ENCODE measurements around the gene SHISA9.
"Not testable (repeated sequence)": the region's sequence is repeated elsewhere in the genome, so short reads cannot be mapped to it uniquely, and the experiment has no call there.

SHISA9 gene

GRCh38 chr16:12904329-12904671, 2.9 kb downstream of the SHISA9 start:
- TF ChIP-seq SUZ12 (IDR thresholded peaks at IDR 0.05; ENCODE audit: extremely low read depth, insufficient read depth, insufficient read length) = no peak
- TF ChIP-seq ZNF274 (IDR thresholded peaks at IDR 0.05; ENCODE audit: low read depth, low read length) = no peak
- no peak for TF ChIP-seq YY1 (IDR thresholded peaks at IDR 0.05; ENCODE audit: insufficient read depth, insufficient read length)
- H3K4me1 ChIP-seq (ENCODE audit: insufficient read depth, insufficient read length) = no peaks in the 10 kb centered on the region
- H3K9me3 ChIP-seq (ENCODE audit: insufficient read depth, low read length) = no peaks in the 10 kb centered on the region
- peaks cover 27% of the 10 kb centered on the region for H3K27me3 ChIP-seq (ENCODE audit: insufficient read depth, insufficient read length)
- no peak for DNase-seq (ENCODE audit: low read depth, low spot score)
- H3K4me3 ChIP-seq (ENCODE audit: insufficient read length, low read depth) = peak overlapping the region; percentile 86
- peaks cover 36% of the 10 kb centered on the region for H3K36me3 ChIP-seq (ENCODE audit: insufficient read depth, insufficient read length, low read length)
- peak overlapping the region; percentile 84 for H3K9ac ChIP-seq (ENCODE audit: insufficient read length, low read depth)

DNA sequence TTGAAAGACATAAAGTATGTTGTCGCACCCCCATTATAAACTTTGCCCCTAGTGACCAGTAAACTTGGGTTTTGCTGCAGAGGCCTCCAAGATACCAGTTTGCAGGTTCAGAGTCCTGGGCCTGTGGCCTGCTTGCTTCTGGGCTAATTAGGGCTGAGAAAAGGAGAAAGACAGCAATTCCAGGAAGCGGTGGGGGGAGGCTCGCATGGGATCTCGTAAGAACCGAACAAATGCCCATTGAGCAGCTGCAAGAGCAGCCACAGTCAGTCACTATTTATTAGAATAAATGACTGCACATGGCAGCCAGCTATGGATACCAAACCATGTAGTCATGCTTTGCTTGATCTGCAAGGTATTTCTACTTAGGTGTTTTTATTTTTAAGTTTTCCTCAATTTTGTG, 4.9 kb downstream of the SHISA9 start:
- Histone ChIP-seq H3K36me3 (ENCODE audit: insufficient read depth, insufficient read length, low read length) (peaks cover 53% of the 10 kb centered on the region), H3K27me3 (ENCODE audit: insufficient read depth, insufficient read length) (peaks cover 10% of the 10 kb centered on the region), H3K9ac (ENCODE audit: insufficient read length, low read depth) (no peak overlapping the region), H3K9me3 (ENCODE audit: insufficient read depth, low read length) (no peaks in the 10 kb centered on the region), H3K4me3 (ENCODE audit: insufficient read length, low read depth) (no peak overlapping the region), H3K4me1 (ENCODE audit: insufficient read depth, insufficient read length) (no peaks in the 10 kb centered on the region)
- no peak for DNase-seq (ENCODE audit: low read depth, low spot score)
- TF ChIP-seq SUZ12 (IDR thresholded peaks at IDR 0.05; ENCODE audit: extremely low read depth, insufficient read depth, insufficient read length) = no peak
- TF ChIP-seq YY1 (IDR thresholded peaks at IDR 0.05; ENCODE audit: insufficient read depth, insufficient read length) = no peak
- TF ChIP-seq ZNF274 (IDR thresholded peaks at IDR 0.05; ENCODE audit: low read depth, low read length) = no peak

GRCh38 chr16:12906765-12907516, 5.5 kb downstream of the SHISA9 start:
- no peak for TF ChIP-seq SUZ12 (IDR thresholded peaks at IDR 0.05; ENCODE audit: extremely low read depth, insufficient read depth, insufficient read length)
- TF ChIP-seq ZNF274 (IDR thresholded peaks at IDR 0.05; ENCODE audit: low read depth, low read length) = no peak
- no peak for TF ChIP-seq YY1 (IDR thresholded peaks at IDR 0.05; ENCODE audit: insufficient read depth, insufficient read length)

DNA sequence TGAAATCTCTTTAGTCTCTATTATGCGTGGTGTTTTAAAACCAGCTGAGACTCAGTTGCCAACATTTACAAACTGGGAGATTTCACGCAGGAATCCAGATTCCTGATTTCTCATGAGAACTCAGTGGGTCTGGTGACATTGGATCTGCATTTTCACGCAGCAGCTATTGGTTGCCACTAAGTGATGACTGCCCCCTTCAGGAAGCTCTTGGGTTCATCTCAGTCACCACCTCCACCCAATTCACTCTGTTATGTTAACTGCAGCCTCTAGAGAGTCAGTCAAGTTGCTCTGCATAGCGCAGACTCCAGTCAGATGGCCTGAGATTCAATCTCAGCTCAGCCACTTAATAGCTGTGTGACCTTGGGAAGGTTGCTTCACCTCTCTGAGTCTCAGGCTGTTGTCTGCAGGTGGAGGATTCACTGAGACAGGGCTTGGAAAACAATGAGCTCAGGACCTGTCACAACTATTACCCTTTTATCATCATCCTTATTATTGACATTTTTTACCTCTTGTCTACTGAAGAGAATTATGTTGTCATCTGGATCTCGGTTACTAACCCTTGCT, 6.4 kb downstream of the SHISA9 start:
- no peaks in the 10 kb centered on the region for H3K9me3 ChIP-seq (ENCODE audit: insufficient read depth, low read length)
- H3K27me3 ChIP-seq (ENCODE audit: insufficient read depth, insufficient read length) = peaks cover 1% of the 10 kb centered on the region
- DNase-seq (ENCODE audit: low read depth, low spot score) = no peak
- H3K36me3 ChIP-seq (ENCODE audit: insufficient read depth, insufficient read length, low read length) = peaks cover 53% of the 10 kb centered on the region
- no peaks in the 10 kb centered on the region for H3K4me1 ChIP-seq (ENCODE audit: insufficient read depth, insufficient read length)
- TF ChIP-seq SUZ12 (IDR thresholded peaks at IDR 0.05; ENCODE audit: extremely low read depth, insufficient read depth, insufficient read length) (no peak), ZNF274 (IDR thresholded peaks at IDR 0.05; ENCODE audit: low read depth, low read length) (no peak), YY1 (IDR thresholded peaks at IDR 0.05; ENCODE audit: insufficient read depth, insufficient read length) (no peak)
- H3K9ac ChIP-seq (ENCODE audit: insufficient read length, low read depth) = no peak overlapping the region
- H3K4me3 ChIP-seq (ENCODE audit: insufficient read length, low read depth) = no peak overlapping the region

More at GRCh38 chr16:12906765-12907516, 5.5 kb downstream of the SHISA9 start:
- Histone ChIP-seq H3K9me3 (ENCODE audit: insufficient read depth, low read length) (no peaks in the 10 kb centered on the region), H3K36me3 (ENCODE audit: insufficient read depth, insufficient read length, low read length) (peaks cover 53% of the 10 kb centered on the region), H3K9ac (ENCODE audit: insufficient read length, low read depth) (no peak overlapping the region), H3K4me3 (ENCODE audit: insufficient read length, low read depth) (no peak overlapping the region), H3K4me1 (ENCODE audit: insufficient read depth, insufficient read length) (no peaks in the 10 kb centered on the region), H3K27me3 (ENCODE audit: insufficient read depth, insufficient read length) (peaks cover 9% of the 10 kb centered on the region)
- no peak for DNase-seq (ENCODE audit: low read depth, low spot score)

DNA sequence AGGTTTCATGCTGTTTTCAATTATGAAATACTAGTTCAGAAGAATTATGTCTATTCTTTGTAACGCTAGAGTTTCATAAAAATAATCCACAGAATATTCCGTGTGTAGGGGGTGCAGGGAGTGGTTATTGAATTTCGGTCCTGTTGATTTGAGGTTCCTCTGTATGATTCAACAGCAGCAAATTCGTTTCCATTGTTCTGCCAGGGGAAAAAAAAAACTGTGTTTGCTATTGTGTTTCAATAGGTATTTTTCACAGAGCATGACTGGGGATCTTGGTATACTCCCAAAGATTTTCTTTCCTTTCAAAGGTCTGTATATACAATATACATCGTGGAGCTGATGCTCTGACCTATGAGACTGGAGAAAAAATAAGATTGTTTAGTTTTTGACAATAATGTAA, 15.8 kb downstream of the SHISA9 start:
- DNase-seq (ENCODE audit: low read depth, low spot score) = no peak
- 0 out of 2 replicates have a peak, but pooled peaks cover 4% of the 10 kb centered on the region for H3K9me3 ChIP-seq (ENCODE audit: insufficient read depth, low read length)
- no peaks in the 10 kb centered on the region for H3K4me1 ChIP-seq (ENCODE audit: insufficient read depth, insufficient read length)
- H3K27me3 ChIP-seq (ENCODE audit: insufficient read depth, insufficient read length) = no peaks in the 10 kb centered on the region
- no peak for TF ChIP-seq YY1 (IDR thresholded peaks at IDR 0.05; ENCODE audit: insufficient read depth, insufficient read length)
- no peak for TF ChIP-seq ZNF274 (IDR thresholded peaks at IDR 0.05; ENCODE audit: low read depth, low read length)
- TF ChIP-seq SUZ12 (IDR thresholded peaks at IDR 0.05; ENCODE audit: extremely low read depth, insufficient read depth, insufficient read length) = no peak
- H3K9ac ChIP-seq (ENCODE audit: insufficient read length, low read depth) = no peak overlapping the region
- H3K36me3 ChIP-seq (ENCODE audit: insufficient read depth, insufficient read length, low read length) = peaks cover 14% of the 10 kb centered on the region
- no peak overlapping the region for H3K4me3 ChIP-seq (ENCODE audit: insufficient read length, low read depth)

- Histone ChIP-seq H3K9me3 (ENCODE audit: insufficient read depth, low read length) (0 out of 2 replicates have a peak, but pooled peaks cover 4% of the 10 kb centered on the region), H3K4me3 (ENCODE audit: insufficient read length, low read depth) (no peak overlapping the region), H3K27me3 (ENCODE audit: insufficient read depth, insufficient read length) (no peaks in the 10 kb centered on the region), H3K9ac (ENCODE audit: insufficient read length, low read depth) (no peak overlapping the region), H3K36me3 (ENCODE audit: insufficient read depth, insufficient read length, low read length) (peaks cover 14% of the 10 kb centered on the region), H3K4me1 (ENCODE audit: insufficient read depth, insufficient read length) (no peaks in the 10 kb centered on the region)
- no peak for DNase-seq (ENCODE audit: low read depth, low spot score)
- TF ChIP-seq ZNF274 (IDR thresholded peaks at IDR 0.05; ENCODE audit: low read depth, low read length) = no peak
- TF ChIP-seq SUZ12 (IDR thresholded peaks at IDR 0.05; ENCODE audit: extremely low read depth, insufficient read depth, insufficient read length) = no peak
- TF ChIP-seq YY1 (IDR thresholded peaks at IDR 0.05; ENCODE audit: insufficient read depth, insufficient read length) = no peak
Measured at GRCh38 chr16:12917653-12918052, 16.3 kb downstream of the SHISA9 start.

- no peak overlapping the region for H3K9ac ChIP-seq (ENCODE audit: insufficient read length, low read depth)
- H3K36me3 ChIP-seq (ENCODE audit: insufficient read depth, insufficient read length, low read length) = peaks cover 9% of the 10 kb centered on the region
- 0 out of 2 replicates have a peak, but pooled peaks cover 4% of the 10 kb centered on the region for H3K9me3 ChIP-seq (ENCODE audit: insufficient read depth, low read length)
- DNase-seq (ENCODE audit: low read depth, low spot score) = no peak
- TF ChIP-seq ZNF274 (IDR thresholded peaks at IDR 0.05; ENCODE audit: low read depth, low read length) (no peak), YY1 (IDR thresholded peaks at IDR 0.05; ENCODE audit: insufficient read depth, insufficient read length) (no peak), SUZ12 (IDR thresholded peaks at IDR 0.05; ENCODE audit: extremely low read depth, insufficient read depth, insufficient read length) (no peak)
- H3K27me3 ChIP-seq (ENCODE audit: insufficient read depth, insufficient read length) = no peaks in the 10 kb centered on the region
- no peaks in the 10 kb centered on the region for H3K4me1 ChIP-seq (ENCODE audit: insufficient read depth, insufficient read length)
- no peak overlapping the region for H3K4me3 ChIP-seq (ENCODE audit: insufficient read length, low read depth)
Measured at GRCh38 chr16:12920739-12921138, 19.3 kb downstream of the SHISA9 start.

DNA sequence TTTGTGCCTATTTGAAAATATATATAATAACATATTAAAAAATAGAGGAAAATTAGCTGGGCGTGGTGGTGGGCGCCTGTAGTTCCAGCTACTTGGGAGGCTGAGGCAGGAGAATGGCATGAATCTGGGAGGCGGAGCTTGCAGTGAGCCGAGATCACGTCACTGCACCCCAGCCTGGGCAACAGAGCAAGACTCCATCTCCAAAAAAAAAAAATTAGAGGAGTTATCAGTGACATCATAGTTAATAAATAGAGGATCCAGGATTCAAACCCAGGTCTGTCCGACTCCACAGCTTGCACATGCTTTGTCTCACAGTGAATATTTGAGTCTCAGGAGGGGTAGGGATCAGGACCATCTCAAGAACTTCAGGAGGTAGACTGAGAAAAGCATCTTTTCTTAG, 22.2 kb downstream of the SHISA9 start:
- H3K4me3 ChIP-seq (ENCODE audit: insufficient read length, low read depth); H3K27me3 ChIP-seq (ENCODE audit: insufficient read depth, insufficient read length); H3K4me1 ChIP-seq (ENCODE audit: insufficient read depth, insufficient read length); H3K36me3 ChIP-seq (ENCODE audit: insufficient read depth, insufficient read length, low read length); H3K9ac ChIP-seq (ENCODE audit: insufficient read length, low read depth); H3K9me3 ChIP-seq (ENCODE audit: insufficient read depth, low read length); DNase-seq (ENCODE audit: low read depth, low spot score): not testable (repeated sequence)
